ENCODE measurements around the gene EPHA2.

The EPHA2 gene

DNA sequence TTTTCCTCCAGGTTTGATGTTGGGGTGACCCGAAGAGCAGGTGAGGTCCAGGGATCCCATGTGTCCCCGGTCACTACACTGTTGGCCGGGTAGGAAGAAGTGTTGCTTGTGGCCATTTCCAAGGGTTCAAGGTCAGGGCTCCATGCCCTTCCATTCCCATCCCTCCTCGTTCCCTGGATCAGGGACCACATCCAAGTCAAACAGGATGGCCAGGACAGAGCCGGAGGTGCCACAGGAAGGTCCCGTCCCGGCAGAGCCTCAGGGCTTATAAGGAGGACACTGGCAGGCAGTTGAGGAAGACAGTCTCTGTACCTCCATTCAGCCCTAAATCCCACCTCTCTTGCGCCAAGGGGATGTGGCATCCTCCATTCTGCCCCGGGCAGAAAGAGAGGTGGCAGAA lies 60.4 kb downstream of the EPHA2 start:
- TF ChIP-seq, protein P1, sequence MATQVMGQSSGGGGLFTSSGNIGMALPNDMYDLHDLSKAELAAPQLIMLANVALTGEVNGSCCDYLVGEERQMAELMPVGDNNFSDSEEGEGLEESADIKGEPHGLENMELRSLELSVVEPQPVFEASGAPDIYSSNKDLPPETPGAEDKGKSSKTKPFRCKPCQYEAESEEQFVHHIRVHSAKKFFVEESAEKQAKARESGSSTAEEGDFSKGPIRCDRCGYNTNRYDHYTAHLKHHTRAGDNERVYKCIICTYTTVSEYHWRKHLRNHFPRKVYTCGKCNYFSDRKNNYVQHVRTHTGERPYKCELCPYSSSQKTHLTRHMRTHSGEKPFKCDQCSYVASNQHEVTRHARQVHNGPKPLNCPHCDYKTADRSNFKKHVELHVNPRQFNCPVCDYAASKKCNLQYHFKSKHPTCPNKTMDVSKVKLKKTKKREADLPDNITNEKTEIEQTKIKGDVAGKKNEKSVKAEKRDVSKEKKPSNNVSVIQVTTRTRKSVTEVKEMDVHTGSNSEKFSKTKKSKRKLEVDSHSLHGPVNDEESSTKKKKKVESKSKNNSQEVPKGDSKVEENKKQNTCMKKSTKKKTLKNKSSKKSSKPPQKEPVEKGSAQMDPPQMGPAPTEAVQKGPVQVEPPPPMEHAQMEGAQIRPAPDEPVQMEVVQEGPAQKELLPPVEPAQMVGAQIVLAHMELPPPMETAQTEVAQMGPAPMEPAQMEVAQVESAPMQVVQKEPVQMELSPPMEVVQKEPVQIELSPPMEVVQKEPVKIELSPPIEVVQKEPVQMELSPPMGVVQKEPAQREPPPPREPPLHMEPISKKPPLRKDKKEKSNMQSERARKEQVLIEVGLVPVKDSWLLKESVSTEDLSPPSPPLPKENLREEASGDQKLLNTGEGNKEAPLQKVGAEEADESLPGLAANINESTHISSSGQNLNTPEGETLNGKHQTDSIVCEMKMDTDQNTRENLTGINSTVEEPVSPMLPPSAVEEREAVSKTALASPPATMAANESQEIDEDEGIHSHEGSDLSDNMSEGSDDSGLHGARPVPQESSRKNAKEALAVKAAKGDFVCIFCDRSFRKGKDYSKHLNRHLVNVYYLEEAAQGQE (IDR thresholded peaks at IDR 0.05; ENCODE audit: insufficient read depth in 1 of 2, low read depth in 2 of 2, low read length in 2 of 2): no peak
- no peak for TF ChIP-seq TAF1 (IDR thresholded peaks at IDR 0.05; ENCODE audit: borderline replicate concordance, insufficient read depth, low read length)
- no peak for TF ChIP-seq FOXP2 (optimal IDR thresholded peaks at IDR 0.05; ENCODE audit: borderline replicate concordance, extremely low read depth, extremely low read length, insufficient read depth)
- no peak for TF ChIP-seq POLR2AphosphoS5 (IDR thresholded peaks at IDR 0.05; ENCODE audit: low read depth, low read length)
- no peak for TF ChIP-seq SIN3A (IDR thresholded peaks at IDR 0.05; ENCODE audit: borderline replicate concordance, insufficient read depth, low read length)

DNA sequence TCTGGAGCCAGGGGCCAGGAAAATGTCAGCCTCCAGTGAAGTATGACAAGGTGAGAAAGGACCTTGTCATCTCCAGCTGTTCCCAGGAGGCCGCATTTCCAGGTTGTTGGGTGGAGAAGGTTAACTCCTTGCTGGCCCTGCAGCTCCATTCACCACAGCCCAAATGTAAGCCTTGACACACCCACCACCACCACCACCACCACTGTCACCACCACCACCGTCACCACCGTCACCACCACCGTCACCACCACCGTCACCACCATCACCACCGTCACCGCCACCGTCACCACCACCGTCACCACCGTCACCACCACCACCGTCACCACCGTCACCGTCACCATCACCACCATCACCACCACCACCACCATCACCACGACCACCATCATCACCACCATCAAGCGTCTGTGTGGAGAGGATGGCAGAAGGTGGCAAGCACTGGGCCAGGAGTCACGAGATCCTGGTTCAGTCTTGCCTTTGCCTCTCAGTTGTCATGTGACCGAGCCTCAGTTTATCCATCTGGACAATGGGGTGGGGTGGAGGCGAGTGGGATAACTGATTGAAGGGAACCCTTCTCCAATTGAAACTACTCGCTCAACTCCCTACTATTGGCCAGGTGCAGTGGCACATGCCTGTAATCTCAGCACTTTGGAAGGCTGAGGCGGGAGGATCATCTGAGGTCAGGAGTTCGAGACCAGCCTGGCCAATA lies 61.3 kb downstream of the EPHA2 start:
- TF ChIP-seq SIN3A (IDR thresholded peaks at IDR 0.05; ENCODE audit: borderline replicate concordance, insufficient read depth, low read length) (no peak), POLR2AphosphoS5 (IDR thresholded peaks at IDR 0.05; ENCODE audit: low read depth, low read length) (no peak), TAF1 (IDR thresholded peaks at IDR 0.05; ENCODE audit: borderline replicate concordance, insufficient read depth, low read length) (no peak), FOXP2 (optimal IDR thresholded peaks at IDR 0.05; ENCODE audit: borderline replicate concordance, extremely low read depth, extremely low read length, insufficient read depth) (no peak)
- TF ChIP-seq, protein P1 (IDR thresholded peaks at IDR 0.05; ENCODE audit: insufficient read depth in 1 of 2, low read depth in 2 of 2, low read length in 2 of 2): no peak

DNA sequence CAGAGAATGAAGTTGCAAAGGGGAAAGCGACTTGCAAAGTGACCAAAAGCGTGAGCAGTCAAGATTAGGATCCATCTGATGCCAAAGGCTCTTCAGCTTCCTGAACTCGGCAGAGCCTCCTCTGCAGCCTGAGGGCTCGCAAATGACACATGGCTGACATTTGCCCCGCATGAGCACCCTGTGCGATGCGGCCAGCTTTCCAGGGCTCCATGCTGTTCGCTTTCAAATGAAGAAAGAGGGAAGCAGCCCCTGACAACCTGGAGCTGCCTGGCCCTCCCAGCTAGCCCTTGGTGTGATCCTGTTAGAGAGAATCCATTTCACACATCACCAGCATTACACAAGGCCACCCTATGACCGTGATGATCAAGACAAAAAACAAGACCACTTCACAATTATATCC lies 62.3 kb downstream of the EPHA2 start:
- TF ChIP-seq POLR2AphosphoS5 (IDR thresholded peaks at IDR 0.05; ENCODE audit: low read depth, low read length) (no peak), SIN3A (IDR thresholded peaks at IDR 0.05; ENCODE audit: borderline replicate concordance, insufficient read depth, low read length) (no peak), FOXP2 (optimal IDR thresholded peaks at IDR 0.05; ENCODE audit: borderline replicate concordance, extremely low read depth, extremely low read length, insufficient read depth) (no peak), TAF1 (IDR thresholded peaks at IDR 0.05; ENCODE audit: borderline replicate concordance, insufficient read depth, low read length) (no peak)
- TF ChIP-seq, protein P1 (IDR thresholded peaks at IDR 0.05; ENCODE audit: insufficient read depth in 1 of 2, low read depth in 2 of 2, low read length in 2 of 2): no peak

DNA sequence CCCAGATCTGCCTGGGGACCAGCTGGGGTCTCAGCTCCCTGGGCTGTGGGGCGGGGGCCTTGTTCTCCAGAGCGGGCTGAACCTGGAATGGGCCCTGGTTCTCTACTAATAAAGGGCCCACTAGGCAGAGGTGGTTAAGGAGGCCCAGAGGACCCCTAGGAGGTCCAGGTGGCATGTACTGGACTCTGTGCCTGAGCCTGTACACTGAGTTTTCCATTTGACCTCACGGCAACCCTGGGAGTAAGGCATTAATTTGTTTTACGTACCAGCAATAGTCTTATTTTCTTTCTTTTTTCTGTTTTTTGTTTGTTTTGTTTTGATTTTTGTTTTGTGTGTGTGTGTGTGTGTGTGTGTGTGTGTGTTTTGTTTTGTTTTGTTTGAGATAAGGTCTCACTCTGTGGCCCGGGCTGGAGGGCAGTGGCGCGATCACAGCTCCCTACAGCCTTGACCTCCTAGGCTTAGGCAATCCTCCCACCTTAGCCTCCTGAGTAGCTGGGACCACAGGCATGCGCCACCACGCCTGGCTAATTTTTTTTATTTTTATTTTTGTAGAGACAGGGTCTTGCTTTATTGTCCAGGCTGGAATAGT lies 62.9 kb downstream of the EPHA2 start:
- TF ChIP-seq POLR2AphosphoS5 (IDR thresholded peaks at IDR 0.05; ENCODE audit: low read depth, low read length) (no peak), FOXP2 (optimal IDR thresholded peaks at IDR 0.05; ENCODE audit: borderline replicate concordance, extremely low read depth, extremely low read length, insufficient read depth) (no peak), SIN3A (IDR thresholded peaks at IDR 0.05; ENCODE audit: borderline replicate concordance, insufficient read depth, low read length) (no peak), TAF1 (IDR thresholded peaks at IDR 0.05; ENCODE audit: borderline replicate concordance, insufficient read depth, low read length) (no peak)
- TF ChIP-seq, protein P1 (IDR thresholded peaks at IDR 0.05; ENCODE audit: insufficient read depth in 1 of 2, low read depth in 2 of 2, low read length in 2 of 2): no peak

Measured in PFSK-1 (cell line).